PFSK-1 (cell line): Measurements from ENCODE around the gene TSKU.

Experiments used
- FOXP2 ChIP-seq: optimal IDR thresholded peaks from 2 replicates; pipeline ENCODE3; 2011; ENCODE audit warnings: borderline replicate concordance, control low read depth, inconsistent platforms; ENCODE audit not compliant: insufficient read depth; ENCODE audit errors: extremely low read length, extremely low read depth
- POLR2AphosphoS5 ChIP-seq: IDR thresholded peaks from 2 replicates; pipeline ENCODE4 v1.6.1; 2012; ENCODE audit warnings: low read depth, mild to moderate bottlenecking, control low read depth, low read length, moderate library complexity
- REST ChIP-seq, 2 experiments: IDR thresholded peaks; 2 replicates each; pipeline versions ENCODE4 v1.6.1 to v1.8.0; 2011 to 2012; ENCODE audit warnings: low read depth in 2 of 2, low read length in 2 of 2, control low read depth in 1 of 2, inconsistent platforms in 1 of 2, mild to moderate bottlenecking in 1 of 2, moderate library complexity in 1 of 2; ENCODE audit not compliant: insufficient read depth in 1 of 2
- SIN3A ChIP-seq: IDR thresholded peaks from 2 replicates; pipeline ENCODE4 v1.6.1; 2012; ENCODE audit warnings: mild to moderate bottlenecking, low read length, moderate library complexity, borderline replicate concordance; ENCODE audit not compliant: insufficient read depth
- TAF1 ChIP-seq: IDR thresholded peaks from 2 replicates; pipeline ENCODE4 v1.6.1; 2012; ENCODE audit warnings: low read length, control low read depth, borderline replicate concordance; ENCODE audit not compliant: insufficient read depth

Gene TSKU

GRCh38 chr11:76763573-76764346 lies 19.4 kb upstream of the TSKU start:
- TF ChIP-seq POLR2AphosphoS5 = no peak
- TF ChIP-seq FOXP2 = no peak
- TF ChIP-seq REST (IDR thresholded peaks at IDR 0.05; ENCODE audit: insufficient read depth in 1 of 2, low read depth in 2 of 2, low read length in 2 of 2) = no peak
- TF ChIP-seq TAF1 = no peak
- no peak for TF ChIP-seq SIN3A

DNA sequence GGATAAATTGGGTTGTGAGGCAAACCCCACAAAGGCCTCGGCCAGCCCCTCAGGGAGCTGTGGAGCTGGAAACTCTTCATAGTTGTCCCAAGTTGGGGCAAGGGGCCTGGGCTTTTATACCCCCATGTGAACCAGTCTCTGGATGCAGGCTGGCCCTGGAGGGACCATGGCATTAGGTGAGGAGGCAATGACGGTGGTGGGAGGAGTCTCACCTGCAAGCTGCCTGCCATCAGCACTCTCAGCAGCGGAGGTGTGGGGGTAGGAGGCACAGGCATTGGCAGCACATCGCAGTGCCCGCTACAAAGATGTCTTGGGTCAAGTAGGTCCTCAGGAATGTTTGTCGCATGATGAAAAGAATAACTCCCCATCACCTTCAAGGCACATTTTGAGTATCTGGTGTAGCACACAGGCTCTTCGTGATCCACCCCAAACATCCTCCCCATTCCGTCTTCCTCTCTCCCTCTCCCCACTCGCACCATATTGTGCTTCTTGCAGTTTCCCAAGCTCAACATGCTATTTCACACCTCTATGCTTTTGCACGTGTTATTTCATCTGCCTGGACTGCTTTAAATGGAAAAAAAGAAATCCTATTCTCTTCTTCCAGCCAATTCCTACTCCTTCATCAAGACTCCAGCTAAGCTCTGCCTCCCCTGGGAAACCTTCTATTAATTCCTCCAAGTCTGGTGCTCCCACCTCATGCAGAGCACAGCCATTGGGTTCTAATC lies 18.1 kb upstream of the TSKU start:
- TF ChIP-seq REST (IDR thresholded peaks at IDR 0.05; ENCODE audit: insufficient read depth in 1 of 2, low read depth in 2 of 2, low read length in 2 of 2) = no peak
- no peak for TF ChIP-seq POLR2AphosphoS5

DNA sequence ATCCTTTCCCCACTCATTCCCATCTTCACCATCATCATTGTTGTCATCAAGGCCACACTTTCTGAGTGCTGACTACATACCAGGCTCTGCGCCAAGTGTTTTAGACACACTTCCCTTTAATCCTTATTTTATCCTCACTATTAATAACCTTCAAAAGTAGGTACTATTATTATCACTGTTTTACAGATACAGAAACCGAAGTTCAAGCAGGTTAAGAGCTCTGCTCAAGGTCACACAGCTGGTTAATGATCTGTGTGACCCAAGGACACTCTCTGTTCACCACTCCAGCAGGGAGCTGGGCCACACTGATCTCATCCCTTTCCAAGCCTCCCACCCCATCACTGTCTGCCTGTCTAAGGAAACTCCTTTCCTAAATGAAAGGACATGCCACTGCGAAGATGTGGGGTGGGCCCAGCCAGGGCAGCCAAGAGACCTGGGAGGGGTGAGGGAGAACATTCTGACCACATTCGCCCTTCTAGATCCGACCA lies 17.2 kb upstream of the TSKU start:
- no peak for TF ChIP-seq TAF1
- no peak for TF ChIP-seq POLR2AphosphoS5
- no peak for TF ChIP-seq SIN3A
- no peak for TF ChIP-seq FOXP2
- no peak for TF ChIP-seq REST (IDR thresholded peaks at IDR 0.05; ENCODE audit: insufficient read depth in 1 of 2, low read depth in 2 of 2, low read length in 2 of 2)

- TF ChIP-seq TAF1 = no peak
- TF ChIP-seq FOXP2 = no peak
- TF ChIP-seq REST (IDR thresholded peaks at IDR 0.05; ENCODE audit: insufficient read depth in 1 of 2, low read depth in 2 of 2, low read length in 2 of 2) = no peak
- TF ChIP-seq SIN3A = no peak
- TF ChIP-seq POLR2AphosphoS5 = no peak
Observed at GRCh38 chr11:76766521-76766920, 16.6 kb upstream of the TSKU start.
